Measurements from ENCODE around the gene CHST1.

The CHST1 gene

GRCh38 chr11:45658292-45658991, 7.0 kb downstream of the CHST1 start:
- peaks cover 45% of the 10 kb centered on the region for H3K27me3 Mint-ChIP-seq
- no peak overlapping the region for H3K4me3 Mint-ChIP-seq
- H3K27ac Mint-ChIP-seq, result no peak overlapping the region
- H3K4me1 Mint-ChIP-seq (ENCODE audit: low read depth), result peaks cover 29% of the 10 kb centered on the region
- H3K36me3 Mint-ChIP-seq (ENCODE audit: low read depth), result no peaks in the 10 kb centered on the region
- no peaks in the 10 kb centered on the region for H3K9me3 Mint-ChIP-seq

GRCh38 chr11:45657496-45658260, 7.7 kb downstream of the CHST1 start:
- Mint-ChIP-seq H3K27ac (no peak overlapping the region), H3K9me3 (no peaks in the 10 kb centered on the region), H3K4me3 (no peak overlapping the region), H3K36me3 (ENCODE audit: low read depth) (no peaks in the 10 kb centered on the region), H3K27me3 (peaks cover 42% of the 10 kb centered on the region), H3K4me1 (ENCODE audit: low read depth) (peaks cover 23% of the 10 kb centered on the region)

GRCh38 chr11:45655831-45656230, 9.6 kb downstream of the CHST1 start:
- Mint-ChIP-seq H3K9me3 (no peaks in the 10 kb centered on the region), H3K27me3 (peaks cover 35% of the 10 kb centered on the region), H3K4me3 (no peak overlapping the region), H3K27ac (no peak overlapping the region), H3K4me1 (ENCODE audit: low read depth) (peaks cover 20% of the 10 kb centered on the region), H3K36me3 (ENCODE audit: low read depth) (no peaks in the 10 kb centered on the region)

GRCh38 chr11:45655347-45655756, 10.1 kb downstream of the CHST1 start:
- no peaks in the 10 kb centered on the region for H3K9me3 Mint-ChIP-seq

GRCh38 chr11:45655012-45655283, 10.5 kb downstream of the CHST1 start:
- H3K9me3 Mint-ChIP-seq, result no peaks in the 10 kb centered on the region
- no peaks in the 10 kb centered on the region for H3K36me3 Mint-ChIP-seq (ENCODE audit: low read depth)
- peaks cover 28% of the 10 kb centered on the region for H3K27me3 Mint-ChIP-seq
- H3K4me3 Mint-ChIP-seq, result no peak overlapping the region
- H3K27ac Mint-ChIP-seq, result no peak overlapping the region
- H3K4me1 Mint-ChIP-seq (ENCODE audit: low read depth), result peaks cover 20% of the 10 kb centered on the region

More at GRCh38 chr11:45655347-45655756, 10.1 kb downstream of the CHST1 start:
- peaks cover 31% of the 10 kb centered on the region for H3K27me3 Mint-ChIP-seq
- no peaks in the 10 kb centered on the region for H3K36me3 Mint-ChIP-seq (ENCODE audit: low read depth)
- H3K4me1 Mint-ChIP-seq (ENCODE audit: low read depth), result peaks cover 20% of the 10 kb centered on the region
- H3K4me3 Mint-ChIP-seq, result no peak overlapping the region
- H3K27ac Mint-ChIP-seq, result no peak overlapping the region

- peaks cover 26% of the 10 kb centered on the region for H3K27me3 Mint-ChIP-seq
- peaks cover 20% of the 10 kb centered on the region for H3K4me1 Mint-ChIP-seq (ENCODE audit: low read depth)
- no peak overlapping the region for H3K4me3 Mint-ChIP-seq
These were observed 11.0 kb downstream of the CHST1 start for GRCh38 chr11:45654231-45655011.

GRCh38 chr11:45653277-45653676, 12.1 kb downstream of the CHST1 start:
- H3K4me1 Mint-ChIP-seq (ENCODE audit: low read depth), result peaks cover 16% of the 10 kb centered on the region
- no peak overlapping the region for H3K4me3 Mint-ChIP-seq
- H3K27ac Mint-ChIP-seq, result no peak overlapping the region
- peaks cover 26% of the 10 kb centered on the region for H3K27me3 Mint-ChIP-seq
- no peaks in the 10 kb centered on the region for H3K9me3 Mint-ChIP-seq
- H3K36me3 Mint-ChIP-seq (ENCODE audit: low read depth), result no peaks in the 10 kb centered on the region

More at GRCh38 chr11:45654231-45655011, 11.0 kb downstream of the CHST1 start:
- H3K27ac Mint-ChIP-seq, result no peak overlapping the region
- no peaks in the 10 kb centered on the region for H3K36me3 Mint-ChIP-seq (ENCODE audit: low read depth)
- no peaks in the 10 kb centered on the region for H3K9me3 Mint-ChIP-seq

- peaks cover 11% of the 10 kb centered on the region for H3K4me1 Mint-ChIP-seq (ENCODE audit: low read depth)
- H3K36me3 Mint-ChIP-seq (ENCODE audit: low read depth), result no peaks in the 10 kb centered on the region
- H3K9me3 Mint-ChIP-seq, result no peaks in the 10 kb centered on the region
- H3K27ac Mint-ChIP-seq, result no peak overlapping the region
- H3K4me3 Mint-ChIP-seq, result no peak overlapping the region
- peaks cover 26% of the 10 kb centered on the region for H3K27me3 Mint-ChIP-seq
These were observed 12.6 kb downstream of the CHST1 start for GRCh38 chr11:45652781-45653180.

- Mint-ChIP-seq H3K9me3 (no peaks in the 10 kb centered on the region), H3K27me3 (peaks cover 22% of the 10 kb centered on the region), H3K4me3 (no peak overlapping the region), H3K4me1 (ENCODE audit: low read depth) (peaks cover 15% of the 10 kb centered on the region), H3K27ac (no peak overlapping the region), H3K36me3 (ENCODE audit: low read depth) (no peaks in the 10 kb centered on the region)
These were observed 13.3 kb downstream of the CHST1 start for GRCh38 chr11:45651841-45652749.

GRCh38 chr11:45651156-45651555, 14.3 kb downstream of the CHST1 start:
- no peak overlapping the region for H3K4me3 Mint-ChIP-seq
- H3K27me3 Mint-ChIP-seq, result peaks cover 16% of the 10 kb centered on the region
- no peaks in the 10 kb centered on the region for H3K9me3 Mint-ChIP-seq
- peaks cover 16% of the 10 kb centered on the region for H3K4me1 Mint-ChIP-seq (ENCODE audit: low read depth)
- H3K36me3 Mint-ChIP-seq (ENCODE audit: low read depth), result no peaks in the 10 kb centered on the region
- no peak overlapping the region for H3K27ac Mint-ChIP-seq

GRCh38 chr11:45650166-45651095, 15.0 kb downstream of the CHST1 start:
- Mint-ChIP-seq H3K27me3 (peaks cover 12% of the 10 kb centered on the region), H3K4me1 (ENCODE audit: low read depth) (peaks cover 13% of the 10 kb centered on the region), H3K36me3 (ENCODE audit: low read depth) (no peaks in the 10 kb centered on the region), H3K27ac (no peak overlapping the region), H3K9me3 (no peaks in the 10 kb centered on the region), H3K4me3 (no peak overlapping the region)

- peaks cover 9% of the 10 kb centered on the region for H3K4me1 Mint-ChIP-seq (ENCODE audit: low read depth)
- peaks cover 8% of the 10 kb centered on the region for H3K27me3 Mint-ChIP-seq
- H3K9me3 Mint-ChIP-seq, result no peaks in the 10 kb centered on the region
- no peaks in the 10 kb centered on the region for H3K36me3 Mint-ChIP-seq (ENCODE audit: low read depth)
- no peak overlapping the region for H3K4me3 Mint-ChIP-seq
- H3K27ac Mint-ChIP-seq, result no peak overlapping the region
These were observed 15.8 kb downstream of the CHST1 start for GRCh38 chr11:45649544-45650165.

- Mint-ChIP-seq H3K27me3 (peaks cover 13% of the 10 kb centered on the region), H3K4me3 (no peak overlapping the region), H3K36me3 (ENCODE audit: low read depth) (no peaks in the 10 kb centered on the region), H3K9me3 (no peaks in the 10 kb centered on the region), H3K4me1 (ENCODE audit: low read depth) (peaks cover 9% of the 10 kb centered on the region), H3K27ac (no peak overlapping the region)
These were observed 16.5 kb downstream of the CHST1 start for GRCh38 chr11:45648931-45649330.

Measured in stimulated activated naive CD8-positive, alpha-beta T cell treated with anti-CD3 and anti-CD28 coated beads, Interleukin-15, Interleukin-2, amounts not matched to agents 100 ng/mL and 50 ng/mL, for 24 hours (primary cell).